ENCODE results near the gene VN1R5.

The VN1R5 gene

DNA sequence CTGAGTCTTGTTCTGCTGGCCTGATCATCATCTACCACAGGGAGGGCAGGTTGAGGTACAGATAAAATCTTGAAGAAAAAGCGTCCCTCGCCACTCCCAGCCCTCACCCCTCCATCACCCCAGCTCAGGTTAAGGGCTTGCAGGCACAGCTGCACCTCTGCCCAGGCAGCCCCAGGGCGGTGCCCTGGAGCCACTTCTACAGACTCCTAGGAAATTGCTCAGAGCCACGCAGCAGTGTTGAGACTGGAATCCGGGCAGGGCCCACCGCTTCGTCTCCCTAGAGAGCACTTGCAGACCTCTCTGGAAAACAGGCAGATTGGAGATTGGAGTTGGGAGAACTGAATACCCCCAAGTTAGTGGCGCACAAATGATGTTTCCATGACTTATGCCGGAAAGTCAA lies 35.3 kb downstream of the VN1R5 start:
- Histone ChIP-seq H3K36me3 (ENCODE audit: control insufficient read depth, insufficient read depth, low read length) (no peaks in the 10 kb centered on the region), H3K27me3 (ENCODE audit: control insufficient read depth, insufficient read depth, low read length, poor library complexity, severe bottlenecking) (no peaks in the 10 kb centered on the region), H3K4me3 (ENCODE audit: insufficient read depth, low read depth, low read length) (no peak overlapping the region), H3K27ac (ENCODE audit: insufficient read depth, low read depth, low read length, poor library complexity, severe bottlenecking) (no peak overlapping the region), H3K9me3 (ENCODE audit: control insufficient read depth, low read length) (no peaks in the 10 kb centered on the region), H3K4me1 (ENCODE audit: control insufficient read depth, insufficient read depth, low read length) (peaks cover 22% of the 10 kb centered on the region)
- 88 to 91% methylated on average over 9 of the region's 9 CpGs for WGBS, 2 experiments

DNA sequence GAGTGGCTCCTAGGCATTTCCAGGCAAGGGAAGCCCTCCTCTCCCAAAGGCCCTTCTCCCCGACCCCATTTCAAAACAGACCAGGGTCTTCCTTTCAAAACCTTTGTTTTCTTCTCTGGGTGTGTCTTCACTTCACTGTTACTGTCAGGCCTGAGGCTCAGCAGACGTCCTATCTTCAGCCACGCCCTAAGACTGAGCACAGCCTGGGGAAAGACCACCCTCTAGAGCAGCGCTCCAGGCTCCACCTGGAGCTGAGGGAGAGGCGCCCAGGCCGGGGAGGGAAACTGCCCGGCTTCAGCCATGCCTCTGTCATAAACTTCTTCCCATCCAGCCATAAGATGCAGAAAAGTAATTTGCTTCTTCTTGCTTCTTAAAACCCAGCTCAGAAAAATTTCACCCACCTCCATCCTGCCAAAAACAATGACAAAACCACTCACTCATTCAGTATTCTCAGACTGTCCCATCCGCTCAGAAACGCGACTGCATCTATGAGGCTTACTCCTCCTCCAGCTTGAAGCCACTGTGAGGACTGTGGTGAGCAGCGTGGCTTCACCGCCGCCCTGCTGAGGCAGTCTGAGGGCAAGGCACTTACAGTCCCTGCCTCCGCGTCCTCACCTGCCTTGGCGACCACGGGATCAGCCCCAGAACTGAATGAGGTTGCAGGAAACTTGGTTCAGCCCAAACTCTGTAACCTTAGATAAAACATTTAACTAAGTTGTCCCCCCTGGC lies 36.1 kb downstream of the VN1R5 start:
- no peaks in the 10 kb centered on the region for H3K27me3 ChIP-seq (ENCODE audit: control insufficient read depth, insufficient read depth, low read length, poor library complexity, severe bottlenecking)
- no peaks in the 10 kb centered on the region for H3K9me3 ChIP-seq (ENCODE audit: control insufficient read depth, low read length)
- H3K36me3 ChIP-seq (ENCODE audit: control insufficient read depth, insufficient read depth, low read length): no peaks in the 10 kb centered on the region
- peaks cover 22% of the 10 kb centered on the region for H3K4me1 ChIP-seq (ENCODE audit: control insufficient read depth, insufficient read depth, low read length)
- no peak overlapping the region for H3K4me3 ChIP-seq (ENCODE audit: insufficient read depth, low read depth, low read length)
- 68 to 73% methylated on average over 17 of the region's 17 CpGs for WGBS, 2 experiments
- H3K27ac ChIP-seq (ENCODE audit: insufficient read depth, low read depth, low read length, poor library complexity, severe bottlenecking): no peak overlapping the region

DNA sequence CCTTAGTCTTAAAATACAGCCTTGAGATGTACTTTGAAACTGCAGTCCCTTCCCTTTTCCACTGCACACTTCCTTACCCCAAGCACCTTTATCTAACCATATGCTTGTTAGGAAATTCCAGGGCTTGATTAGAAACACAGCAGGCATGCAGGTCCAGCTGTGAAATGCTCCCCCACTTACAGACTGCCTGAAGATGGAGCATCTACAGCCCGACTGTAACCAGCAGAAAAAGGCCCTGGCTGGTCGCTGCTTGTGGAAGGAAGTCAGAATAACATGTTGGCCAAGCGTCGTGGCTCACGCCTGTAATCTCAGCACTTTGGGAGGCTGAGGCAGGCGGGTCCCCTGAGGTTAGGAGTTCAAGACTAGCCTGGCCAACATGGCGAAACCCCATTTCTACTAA lies 37.2 kb downstream of the VN1R5 start:
- Histone ChIP-seq H3K9me3 (ENCODE audit: control insufficient read depth, low read length) (no peaks in the 10 kb centered on the region), H3K27ac (ENCODE audit: insufficient read depth, low read depth, low read length, poor library complexity, severe bottlenecking) (no peak overlapping the region), H3K4me1 (ENCODE audit: control insufficient read depth, insufficient read depth, low read length) (peaks cover 22% of the 10 kb centered on the region), H3K27me3 (ENCODE audit: control insufficient read depth, insufficient read depth, low read length, poor library complexity, severe bottlenecking) (no peaks in the 10 kb centered on the region), H3K36me3 (ENCODE audit: control insufficient read depth, insufficient read depth, low read length) (no peaks in the 10 kb centered on the region), H3K4me3 (ENCODE audit: insufficient read depth, low read depth, low read length) (no peak overlapping the region)
- WGBS, 2 experiments: 68 to 71% methylated on average over 7 of the region's 7 CpGs

DNA sequence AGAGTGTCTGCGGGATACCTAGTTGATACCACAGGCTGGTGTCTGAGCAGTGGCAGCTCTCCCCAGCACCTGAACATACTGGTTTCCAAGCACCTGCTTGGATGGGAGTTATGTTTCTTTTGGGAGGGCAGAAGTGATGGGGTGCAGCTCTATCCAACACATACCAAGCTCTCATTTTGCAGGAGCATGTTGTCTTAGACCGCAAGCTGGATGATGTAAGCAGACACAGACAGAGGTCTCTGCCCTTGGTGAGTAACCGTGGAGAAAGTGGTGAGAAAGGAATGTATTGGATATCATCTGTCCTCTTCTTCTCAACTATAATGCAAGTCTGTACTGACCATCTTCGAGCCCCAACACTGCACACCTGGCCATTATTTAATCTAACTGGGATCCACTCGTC lies 38.4 kb downstream of the VN1R5 start:
- H3K27ac ChIP-seq (ENCODE audit: insufficient read depth, low read depth, low read length, poor library complexity, severe bottlenecking): no peak overlapping the region
- H3K36me3 ChIP-seq (ENCODE audit: control insufficient read depth, insufficient read depth, low read length): no peaks in the 10 kb centered on the region
- no peak overlapping the region for H3K4me3 ChIP-seq (ENCODE audit: insufficient read depth, low read depth, low read length)
- peaks cover 27% of the 10 kb centered on the region for H3K4me1 ChIP-seq (ENCODE audit: control insufficient read depth, insufficient read depth, low read length)
- no peaks in the 10 kb centered on the region for H3K9me3 ChIP-seq (ENCODE audit: control insufficient read depth, low read length)
- H3K27me3 ChIP-seq (ENCODE audit: control insufficient read depth, insufficient read depth, low read length, poor library complexity, severe bottlenecking): no peaks in the 10 kb centered on the region
- 89 to 95% methylated on average over 5 of the region's 5 CpGs for WGBS, 2 experiments

DNA sequence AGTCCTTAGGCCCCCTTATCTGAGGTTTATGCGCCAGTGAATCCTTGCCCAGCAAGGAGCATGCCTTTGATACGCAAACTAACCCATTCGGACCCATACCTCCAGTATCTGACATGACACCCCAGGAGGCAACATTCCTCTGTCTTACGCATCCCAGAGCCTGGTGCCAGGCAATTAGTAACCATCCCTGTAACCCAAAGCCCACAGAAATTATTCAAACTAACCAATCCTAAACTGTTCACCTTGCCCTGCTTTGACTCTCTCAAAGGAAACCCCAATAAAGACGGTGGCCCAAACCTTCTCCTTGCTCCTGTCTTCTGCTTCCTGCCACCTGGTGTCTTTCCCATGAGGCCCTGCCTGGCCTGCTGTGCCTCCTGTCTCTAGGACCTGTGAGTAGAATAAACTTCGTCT lies 39.4 kb downstream of the VN1R5 start:
- no peaks in the 10 kb centered on the region for H3K27me3 ChIP-seq (ENCODE audit: control insufficient read depth, insufficient read depth, low read length, poor library complexity, severe bottlenecking)
- H3K4me3 ChIP-seq (ENCODE audit: insufficient read depth, low read depth, low read length): no peak overlapping the region
- no peaks in the 10 kb centered on the region for H3K9me3 ChIP-seq (ENCODE audit: control insufficient read depth, low read length)
- H3K27ac ChIP-seq (ENCODE audit: insufficient read depth, low read depth, low read length, poor library complexity, severe bottlenecking): no peak overlapping the region
- peaks cover 4% of the 10 kb centered on the region for H3K36me3 ChIP-seq (ENCODE audit: control insufficient read depth, insufficient read depth, low read length)
- peaks cover 27% of the 10 kb centered on the region for H3K4me1 ChIP-seq (ENCODE audit: control insufficient read depth, insufficient read depth, low read length)
- WGBS, 2 experiments: 14% methylated on average over 6 of the region's 6 CpGs

DNA sequence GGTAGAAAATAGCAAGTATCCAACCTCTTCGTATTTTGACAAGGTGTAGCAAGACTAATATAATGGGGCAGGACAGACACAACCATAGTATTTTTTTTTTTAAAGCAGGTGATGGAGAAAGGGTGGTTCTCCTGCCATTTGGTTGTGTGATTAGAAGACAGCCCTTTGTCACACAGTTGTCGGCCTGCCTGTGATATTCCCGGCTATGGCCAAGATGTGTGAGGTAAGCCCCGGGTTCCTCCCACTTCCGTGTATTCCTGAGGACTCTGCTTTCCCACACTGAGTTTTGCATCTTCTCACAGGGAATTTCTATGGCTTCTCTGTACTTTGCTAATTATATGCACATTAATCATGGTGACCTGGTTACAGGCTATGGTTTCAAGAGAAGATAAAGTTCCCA lies 39.9 kb downstream of the VN1R5 start:
- H3K4me1 ChIP-seq (ENCODE audit: control insufficient read depth, insufficient read depth, low read length): peaks cover 27% of the 10 kb centered on the region
- H3K4me3 ChIP-seq (ENCODE audit: insufficient read depth, low read depth, low read length): no peak overlapping the region
- no peaks in the 10 kb centered on the region for H3K9me3 ChIP-seq (ENCODE audit: control insufficient read depth, low read length)
- no peaks in the 10 kb centered on the region for H3K27me3 ChIP-seq (ENCODE audit: control insufficient read depth, insufficient read depth, low read length, poor library complexity, severe bottlenecking)
- H3K36me3 ChIP-seq (ENCODE audit: control insufficient read depth, insufficient read depth, low read length): peaks cover 6% of the 10 kb centered on the region
- no peak overlapping the region for H3K27ac ChIP-seq (ENCODE audit: insufficient read depth, low read depth, low read length, poor library complexity, severe bottlenecking)
- 84 to 85% methylated on average over 5 of the region's 5 CpGs for WGBS, 2 experiments

DNA sequence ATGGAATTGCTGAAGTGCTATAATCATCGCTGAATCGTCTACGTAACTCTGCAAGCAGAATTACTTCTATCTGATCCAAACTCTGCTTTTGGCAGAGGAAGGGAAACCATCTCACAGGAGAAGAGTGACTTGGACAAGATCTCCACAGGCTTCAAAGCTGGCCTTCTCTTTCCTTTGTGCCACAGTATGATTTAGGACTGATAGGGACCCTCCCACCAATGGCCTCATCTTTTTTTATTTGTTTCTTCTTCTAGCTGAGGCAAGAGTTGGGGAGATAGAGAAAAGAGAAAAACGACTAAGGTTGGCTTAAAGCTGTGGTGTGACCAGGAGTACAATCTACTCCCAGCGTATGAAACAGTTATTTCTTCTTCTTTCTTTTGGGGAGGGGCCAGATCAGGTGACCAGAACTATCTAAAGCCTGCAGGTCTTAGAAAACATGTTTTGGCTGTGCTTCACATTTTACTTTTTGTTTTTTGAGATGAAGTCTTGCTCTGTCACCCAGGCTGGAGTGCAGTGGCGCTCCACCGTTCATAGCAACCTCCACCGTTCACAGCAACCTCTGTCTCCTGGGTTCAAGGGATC lies 40.8 kb downstream of the VN1R5 start:
- no peaks in the 10 kb centered on the region for H3K27me3 ChIP-seq (ENCODE audit: control insufficient read depth, insufficient read depth, low read length, poor library complexity, severe bottlenecking)
- H3K4me3 ChIP-seq (ENCODE audit: insufficient read depth, low read depth, low read length): no peak overlapping the region
- no peak overlapping the region for H3K27ac ChIP-seq (ENCODE audit: insufficient read depth, low read depth, low read length, poor library complexity, severe bottlenecking)
- peaks cover 7% of the 10 kb centered on the region for H3K36me3 ChIP-seq (ENCODE audit: control insufficient read depth, insufficient read depth, low read length)
- H3K4me1 ChIP-seq (ENCODE audit: control insufficient read depth, insufficient read depth, low read length): peaks cover 27% of the 10 kb centered on the region
- WGBS, 2 experiments: 91 to 95% methylated on average over 8 of the region's 8 CpGs
- H3K9me3 ChIP-seq (ENCODE audit: control insufficient read depth, low read length): no peaks in the 10 kb centered on the region

DNA sequence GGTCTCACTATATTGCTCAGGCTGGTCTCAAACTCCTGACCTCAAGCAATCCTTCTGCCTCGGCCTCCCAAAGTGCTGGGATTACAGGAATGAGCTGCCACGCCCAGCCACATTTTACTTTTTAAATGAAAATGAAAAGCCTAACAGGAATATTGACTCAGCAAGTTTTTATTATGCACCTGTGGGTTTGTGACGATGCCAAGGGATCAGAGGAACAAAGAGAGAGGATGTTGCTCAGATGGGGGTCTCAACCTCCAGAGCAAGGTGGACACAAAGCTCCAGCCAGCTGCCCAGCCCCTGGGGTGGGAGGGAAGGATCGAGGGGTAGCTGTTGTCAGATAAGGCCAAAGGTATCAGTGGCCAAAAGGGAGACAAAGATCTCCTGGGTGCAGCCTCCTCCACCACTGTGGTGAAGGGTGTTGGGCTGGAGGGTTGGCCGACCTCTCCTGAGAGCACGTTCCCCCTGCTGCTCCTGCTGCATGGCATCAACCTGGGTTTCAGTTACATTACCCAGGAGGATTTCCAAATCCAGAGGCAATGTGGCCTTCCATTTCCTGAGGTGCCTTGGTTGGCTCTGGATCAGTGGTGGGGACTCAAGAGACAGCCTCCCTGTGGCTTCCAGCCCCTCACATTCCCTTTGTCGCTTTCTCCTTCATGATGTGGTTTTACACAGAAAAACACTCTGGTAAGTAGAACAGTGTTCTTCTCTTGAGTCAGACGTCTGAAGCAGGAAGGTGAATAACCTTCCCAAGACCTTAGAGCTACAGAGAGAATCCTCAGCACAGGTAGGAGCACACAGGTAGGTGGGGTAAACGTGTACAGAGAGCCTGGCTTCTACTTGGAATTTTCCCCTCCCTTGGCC lies 41.6 kb downstream of the VN1R5 start:
- Histone ChIP-seq H3K4me3 (ENCODE audit: insufficient read depth, low read depth, low read length) (no peak overlapping the region), H3K36me3 (ENCODE audit: control insufficient read depth, insufficient read depth, low read length) (peaks cover 15% of the 10 kb centered on the region), H3K27ac (ENCODE audit: insufficient read depth, low read depth, low read length, poor library complexity, severe bottlenecking) (no peak overlapping the region), H3K4me1 (ENCODE audit: control insufficient read depth, insufficient read depth, low read length) (peaks cover 22% of the 10 kb centered on the region), H3K9me3 (ENCODE audit: control insufficient read depth, low read length) (no peaks in the 10 kb centered on the region), H3K27me3 (ENCODE audit: control insufficient read depth, insufficient read depth, low read length, poor library complexity, severe bottlenecking) (no peaks in the 10 kb centered on the region)
- WGBS, 2 experiments: 77 to 79% methylated on average over 9 of the region's 9 CpGs

DNA sequence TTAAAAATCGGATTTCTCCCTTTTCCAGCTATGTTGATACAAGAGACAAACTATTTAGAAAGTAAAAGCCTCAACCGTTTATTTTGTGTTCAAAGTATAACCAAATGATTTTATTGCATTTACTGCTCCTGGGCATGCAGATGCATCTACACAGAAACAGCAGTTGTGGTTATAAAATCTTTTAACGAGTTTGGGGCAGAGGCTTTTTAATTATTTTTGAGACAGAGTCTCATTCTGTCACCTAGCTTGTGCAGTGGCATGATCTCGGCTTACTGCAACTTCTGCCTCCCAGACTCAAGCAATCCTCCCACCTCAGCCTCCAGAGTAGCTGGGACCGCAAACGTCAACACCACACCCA lies 42.2 kb downstream of the VN1R5 start:
- H3K27ac ChIP-seq (ENCODE audit: insufficient read depth, low read depth, low read length, poor library complexity, severe bottlenecking): no peak overlapping the region
- 88 to 90% methylated on average over 6 of the region's 6 CpGs for WGBS, 2 experiments
- peaks cover 21% of the 10 kb centered on the region for H3K36me3 ChIP-seq (ENCODE audit: control insufficient read depth, insufficient read depth, low read length)
- no peaks in the 10 kb centered on the region for H3K9me3 ChIP-seq (ENCODE audit: control insufficient read depth, low read length)
- H3K4me3 ChIP-seq (ENCODE audit: insufficient read depth, low read depth, low read length): no peak overlapping the region
- peaks cover 21% of the 10 kb centered on the region for H3K4me1 ChIP-seq (ENCODE audit: control insufficient read depth, insufficient read depth, low read length)
- H3K27me3 ChIP-seq (ENCODE audit: control insufficient read depth, insufficient read depth, low read length, poor library complexity, severe bottlenecking): no peaks in the 10 kb centered on the region

DNA sequence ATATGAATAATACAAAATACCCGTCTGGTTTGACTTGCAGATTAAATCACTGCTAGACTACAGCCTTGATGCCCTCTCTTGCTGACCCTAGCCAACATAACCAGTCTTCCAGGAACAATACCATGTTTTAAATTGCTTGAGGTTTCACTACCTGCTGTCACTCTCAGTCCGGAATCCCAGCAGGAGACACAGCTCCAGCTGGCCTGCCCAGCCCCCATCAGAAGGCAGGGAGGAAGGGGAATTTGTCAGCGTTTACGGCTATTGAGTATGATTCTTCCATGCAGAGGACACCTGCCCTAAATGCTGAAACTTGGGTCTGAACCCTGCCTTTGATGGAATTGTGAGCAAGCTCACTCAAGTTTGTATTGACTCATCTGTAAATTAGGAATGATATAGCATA lies 42.8 kb downstream of the VN1R5 start:
- H3K4me1 ChIP-seq (ENCODE audit: control insufficient read depth, insufficient read depth, low read length): peaks cover 21% of the 10 kb centered on the region
- H3K27ac ChIP-seq (ENCODE audit: insufficient read depth, low read depth, low read length, poor library complexity, severe bottlenecking): no peak overlapping the region
- peaks cover 26% of the 10 kb centered on the region for H3K36me3 ChIP-seq (ENCODE audit: control insufficient read depth, insufficient read depth, low read length)
- H3K9me3 ChIP-seq (ENCODE audit: control insufficient read depth, low read length): no peaks in the 10 kb centered on the region
- no peaks in the 10 kb centered on the region for H3K27me3 ChIP-seq (ENCODE audit: control insufficient read depth, insufficient read depth, low read length, poor library complexity, severe bottlenecking)
- 37 to 43% methylated on average over 4 of the region's 4 CpGs for WGBS, 2 experiments
- no peak overlapping the region for H3K4me3 ChIP-seq (ENCODE audit: insufficient read depth, low read depth, low read length)
